Panc1 (cell line): ENCODE results near the gene RNF113A. TPM values are rescaled to one million over a fixed set of nuclear protein-coding genes. Genes with fewer than 3 reads are reported as not detected.

Experiments
- ATAC-seq: fragments of 200-7000 bp; cut with Tn5 transposase; 2 replicates; pipeline ENCODE4 v1.9.1; 2020; ENCODE audit warnings: mild to moderate bottlenecking, moderate library complexity
- BruUV-seq: library from RNA; stranded (reverse); fragments of 400-500 nt; replicated peaks from 2 replicates; lab custom pipeline; 2021; lab: Mats Ljungman, UMichigan
- CTCF ChIA-PET: fragments of 300-600 bp; sonication (Branson Sonifier 250); formaldehyde crosslinking; loops from one replicate; lab custom pipeline; 2022; ENCODE audit warnings: antibody characterized with exemption; lab: Charles Lee
- POLR2A ChIA-PET: fragments of 300-600 bp; sonication (Branson Sonifier 250); formaldehyde crosslinking; loops from one replicate; lab custom pipeline; 2022; ENCODE audit warnings: antibody characterized with exemption; lab: Charles Lee
- DNase-seq: peaks from one replicate; pipeline ENCODE4 v3.0.0-alpha.2; 2010; ENCODE audit warnings: low read depth, low spot score
- H3K27ac ChIP-seq: 2 replicates; pipeline ENCODE4 v1.5.1; 2011; ENCODE audit warnings: mild to moderate bottlenecking, low read length, inconsistent platforms
- H3K27me3 ChIP-seq: fragments of 200-500 bp; sonication (Bioruptor generic); 2 replicates; pipeline ENCODE4 v1.6.0; 2014; ENCODE audit warnings: low read length, inconsistent platforms; ENCODE audit not compliant: control insufficient read depth, insufficient read depth
- H3K36me3 ChIP-seq: fragments of 200-500 bp; sonication (Bioruptor generic); 2 replicates; pipeline ENCODE4 v1.5.1; 2014; ENCODE audit warnings: inconsistent platforms, mild to moderate bottlenecking, low read length, moderate library complexity; ENCODE audit not compliant: control insufficient read depth, insufficient read depth
- H3K4me1 ChIP-seq: 2 replicates; pipeline ENCODE4 v1.5.1; 2011; ENCODE audit warnings: inconsistent platforms, mild to moderate bottlenecking, low read length, moderate library complexity; ENCODE audit not compliant: control insufficient read depth, insufficient read depth
- H3K4me3 ChIP-seq, 2 experiments: 2 replicates each; pipeline ENCODE4 v1.5.1; 2011 to 2012; ENCODE audit warnings: low read depth in 2 of 2, low read length in 2 of 2, mild to moderate bottlenecking in 2 of 2, inconsistent platforms in 1 of 2, moderate library complexity in 1 of 2
- H3K9me3 ChIP-seq: fragments of 200-500 bp; sonication (Bioruptor generic); 2 replicates; pipeline ENCODE4 v1.5.1; 2014; ENCODE audit warnings: low read depth, mild to moderate bottlenecking, inconsistent platforms, low read length, moderate library complexity; ENCODE audit not compliant: control insufficient read depth, insufficient read depth
- CTCF ChIP-seq: fragments of 450-650 bp; IDR thresholded peaks from 2 replicates; pipeline ENCODE4 v1.5.1; 2017; ENCODE audit warnings: mild to moderate bottlenecking
- POLR2AphosphoS5 ChIP-seq: IDR thresholded peaks from 2 replicates; pipeline ENCODE4 v1.6.1; 2012; ENCODE audit warnings: mild to moderate bottlenecking, low read depth, low read length, moderate library complexity
- REST ChIP-seq, 2 experiments: IDR thresholded peaks; 2 replicates each; pipeline ENCODE4 v1.6.1; 2011 to 2012; ENCODE audit warnings: low read depth in 2 of 2, control low read depth in 1 of 2, low read length in 1 of 2, mild to moderate bottlenecking in 1 of 2, moderate library complexity in 1 of 2; ENCODE audit not compliant: insufficient read depth in 1 of 2
- SIN3A ChIP-seq: IDR thresholded peaks from 2 replicates; pipeline ENCODE4 v1.6.1; 2012; ENCODE audit warnings: low read depth, mild to moderate bottlenecking, low read length, moderate library complexity, borderline replicate concordance; ENCODE audit not compliant: insufficient read depth
- TCF7L2 ChIP-seq: IDR thresholded peaks from 2 replicates; pipeline ENCODE4 v1.6.1; 2011; ENCODE audit warnings: mild to moderate bottlenecking, low read depth, low read length, inconsistent platforms
- in situ Hi-C: cut with HindIII; loops from 2 replicates; pipeline ENCODE4 v1.10.0; 2016; ENCODE audit warnings: low sequenced_read_pairs, low pct_unique_long_range_greater_than_20kb
- intact Hi-C: fragments of 100-400 bp; cut with micrococcal nuclease; formaldehyde crosslinking; loops from one replicate; pipeline ENCODE4 v1.10.0; 2022; ENCODE audit not compliant: unreplicated experiment
- total RNA-seq: library from RNA; stranded (reverse); gene quantifications from one replicate; pipeline ENCODE4 v1.2.1, GENCODE V29; 2021; ENCODE audit not compliant: unreplicated experiment

Gene RNF113A
- total RNA-seq, 1 experiment from 2014 or later = 23.4 TPM

- no peaks in the 10 kb centered on the region for H3K27me3 ChIP-seq
- peaks cover 12% of the 10 kb centered on the region; the same call in 1 of the 2 replicates for H3K36me3 ChIP-seq
- peak; percentile 64; the same call in 1 of the 2 replicates for TF ChIP-seq SIN3A
- TF ChIP-seq CTCF = no peak
- peak; percentile 90 for TF ChIP-seq POLR2AphosphoS5
- TF ChIP-seq TCF7L2 = peak; percentile 51; the same call in 1 of the 2 replicates
- no peak for TF ChIP-seq REST (IDR thresholded peaks at IDR 0.05; ENCODE audit: insufficient read depth in 1 of 2, low read depth in 2 of 2, low read length in 1 of 2)
- peak within 1 kb of the TSS; percentile 96 to 100 for H3K4me3 ChIP-seq
- intact Hi-C loops = no loop called here
- ChIA-PET CTCF (interaction anchor here (0.9 kb wide), 1 partner anchor 61 kb away, joined by 4 read pairs; the partner anchor contains the start of gene RPL39), POLR2A (interaction anchor here (0.8 to 1.2 kb wide), 2 partner anchors 30 to 61 kb away, joined by 6 to 10 read pairs; partner anchors contain the start of gene RPL39)
- no TSS peak for BruUV-seq
- H3K27ac ChIP-seq = peak within 1 kb of the TSS; percentile 95
- in situ Hi-C loops = no loop called here
- ATAC-seq (peak; percentile 98), DNase-seq (peak; percentile 91)
- H3K9me3 ChIP-seq = no peaks in the 10 kb centered on the region
- H3K4me1 ChIP-seq = peaks cover 6% of the 10 kb centered on the region
Observed at GRCh38 chrX:119852382-119853353, 18.9 kb downstream of the RNF113A start, which contains the start of gene UPF3B. TSS of gene UPF3B (minus strand) at chrX:119852963. CDS start at chrX:119852928, 35 bp downstream.

- in situ Hi-C loops (no loop called here), intact Hi-C loops (no loop called here)
- Histone ChIP-seq H3K4me1 (no peaks in the 10 kb centered on the region), H3K27ac (no peak overlapping the region), H3K36me3 (peaks cover 13% of the 10 kb centered on the region), H3K4me3 (no peak overlapping the region), H3K9me3 (no peaks in the 10 kb centered on the region), H3K27me3 (no peaks in the 10 kb centered on the region)
- TF ChIP-seq TCF7L2 (no peak), SIN3A (no peak), REST (IDR thresholded peaks at IDR 0.05; ENCODE audit: insufficient read depth in 1 of 2, low read depth in 2 of 2, low read length in 1 of 2) (no peak), POLR2AphosphoS5 (no peak), CTCF (no peak)
- BruUV-seq = no TSS peak
- DNase-seq (no peak), ATAC-seq (no peak)
- ChIA-PET POLR2A (no interaction called here), CTCF (no interaction called here)
Observed at GRCh38 chrX:119833905-119834304, 37.6 kb downstream of the RNF113A start.
